HUES64 (cell line): ENCODE measurements around the gene SND1.
"Not testable (repeated sequence)": the region's sequence is repeated elsewhere in the genome, so short reads cannot be mapped to it uniquely, and the experiment has no call there.

Source experiments
- H3K27ac ChIP-seq: 2 replicates; pipeline ENCODE4 v1.7.0; 2013; ENCODE audit warnings: low read depth, low read length, inconsistent platforms
- H3K27me3 ChIP-seq: 2 replicates; pipeline ENCODE4 v1.6.1; 2013; ENCODE audit warnings: mild to moderate bottlenecking, low read length; ENCODE audit not compliant: insufficient read depth
- H3K36me3 ChIP-seq: 2 replicates; pipeline ENCODE4 v1.6.1; 2013; ENCODE audit warnings: mild to moderate bottlenecking, low read length; ENCODE audit not compliant: insufficient read depth
- H3K4me1 ChIP-seq: 2 replicates; pipeline ENCODE4 v1.6.1; 2013; ENCODE audit warnings: mild to moderate bottlenecking, low read length, moderate library complexity; ENCODE audit not compliant: insufficient read depth
- H3K4me3 ChIP-seq: 2 replicates; pipeline ENCODE4 v1.5.1; 2013; ENCODE audit warnings: mild to moderate bottlenecking, low read length, moderate library complexity
- H3K9ac ChIP-seq: 2 replicates; pipeline ENCODE4 v1.6.1; 2013; ENCODE audit warnings: mild to moderate bottlenecking, low read depth, low read length
- H3K9me3 ChIP-seq: 2 replicates; pipeline ENCODE4 v1.6.1; 2013; ENCODE audit warnings: low read depth, low read length; ENCODE audit not compliant: insufficient read depth
- WGBS: fragments of 150-250, 120-280 bp; methylation state at CpG from one replicate; pipeline ENCODE4 v1.1.7; 2013; ENCODE audit warnings: missing lambda C conversion rate; 5-methylcytosine and 5-hydroxymethylcytosine counted together

Gene SND1

GRCh38 chr7:127902753-127903152 lies 250.8 kb downstream of the SND1 start:
- H3K36me3 ChIP-seq, H3K27ac ChIP-seq, H3K9me3 ChIP-seq, H3K9ac ChIP-seq, H3K4me3 ChIP-seq, H3K27me3 ChIP-seq: not testable (repeated sequence)
- WGBS, result 93% methylated on average over 6 of the region's 6 CpGs
- peaks cover 78% of the 10 kb centered on the region for H3K4me1 ChIP-seq

- 61% methylated on average over 4 of the region's 4 CpGs for WGBS
- peaks cover 4% of the 10 kb centered on the region; the same call in 1 of the 2 replicates for H3K36me3 ChIP-seq
- H3K4me3 ChIP-seq, result no peak overlapping the region
- peak overlapping the region; percentile 16; the same call in 1 of the 2 replicates for H3K27ac ChIP-seq
- H3K27me3 ChIP-seq, result no peaks in the 10 kb centered on the region
- no peak overlapping the region for H3K9ac ChIP-seq
- H3K9me3 ChIP-seq, result no peaks in the 10 kb centered on the region
- H3K4me1 ChIP-seq, result peaks cover 65% of the 10 kb centered on the region
Observed at GRCh38 chr7:127903892-127904669, 252.1 kb downstream of the SND1 start.

- Histone ChIP-seq H3K4me3 (no peak overlapping the region), H3K4me1 (peaks cover 59% of the 10 kb centered on the region), H3K27ac (peak overlapping the region; percentile 16; the same call in 1 of the 2 replicates), H3K9me3 (no peaks in the 10 kb centered on the region), H3K36me3 (peaks cover 4% of the 10 kb centered on the region; the same call in 1 of the 2 replicates), H3K27me3 (no peaks in the 10 kb centered on the region), H3K9ac (no peak overlapping the region)
- 45% methylated on average over 5 of the region's 6 CpGs for WGBS
Observed at GRCh38 chr7:127904670-127904985, 252.6 kb downstream of the SND1 start.

GRCh38 chr7:127905021-127905420 lies 253.0 kb downstream of the SND1 start:
- Histone ChIP-seq H3K4me3 (no peak overlapping the region), H3K27ac (no peak overlapping the region), H3K9me3 (no peaks in the 10 kb centered on the region), H3K36me3 (peaks cover 4% of the 10 kb centered on the region; the same call in 1 of the 2 replicates), H3K4me1 (peaks cover 55% of the 10 kb centered on the region), H3K9ac (no peak overlapping the region), H3K27me3 (no peaks in the 10 kb centered on the region)

- Histone ChIP-seq H3K4me3 (no peak overlapping the region), H3K9me3 (no peaks in the 10 kb centered on the region), H3K27ac (no peak overlapping the region), H3K36me3 (peaks cover 4% of the 10 kb centered on the region; the same call in 1 of the 2 replicates), H3K4me1 (peaks cover 48% of the 10 kb centered on the region), H3K27me3 (no peaks in the 10 kb centered on the region), H3K9ac (no peak overlapping the region)
- 93% methylated on average over 2 of the region's 2 CpGs for WGBS
Observed at GRCh38 chr7:127905491-127906330, 253.7 kb downstream of the SND1 start.

- Histone ChIP-seq H3K4me1 (peaks cover 33% of the 10 kb centered on the region), H3K36me3 (peaks cover 4% of the 10 kb centered on the region; the same call in 1 of the 2 replicates), H3K4me3 (no peak overlapping the region), H3K9ac (no peak overlapping the region), H3K27ac (no peak overlapping the region), H3K27me3 (no peaks in the 10 kb centered on the region), H3K9me3 (no peaks in the 10 kb centered on the region)
- WGBS, result 90% methylated on average over 6 of the region's 6 CpGs
Observed at GRCh38 chr7:127907110-127908040, 255.4 kb downstream of the SND1 start.

GRCh38 chr7:127908430-127909258 lies 256.6 kb downstream of the SND1 start:
- 93% methylated on average over 2 of the region's 4 CpGs for WGBS
- H3K36me3 ChIP-seq, result peaks cover 4% of the 10 kb centered on the region; the same call in 1 of the 2 replicates
- no peaks in the 10 kb centered on the region for H3K27me3 ChIP-seq
- no peak overlapping the region for H3K27ac ChIP-seq
- H3K9me3 ChIP-seq, result no peaks in the 10 kb centered on the region
- H3K9ac ChIP-seq, result no peak overlapping the region
- no peak overlapping the region for H3K4me3 ChIP-seq
- H3K4me1 ChIP-seq, result peaks cover 38% of the 10 kb centered on the region

- 95% methylated on average over 3 of the region's 3 CpGs for WGBS
- no peak overlapping the region for H3K9ac ChIP-seq
- no peaks in the 10 kb centered on the region for H3K27me3 ChIP-seq
- no peaks in the 10 kb centered on the region for H3K9me3 ChIP-seq
- peaks cover 4% of the 10 kb centered on the region; the same call in 1 of the 2 replicates for H3K36me3 ChIP-seq
- H3K27ac ChIP-seq, result no peak overlapping the region
- H3K4me3 ChIP-seq, result no peak overlapping the region
- peaks cover 29% of the 10 kb centered on the region for H3K4me1 ChIP-seq
Observed at GRCh38 chr7:127909424-127910152, 257.6 kb downstream of the SND1 start.

- Histone ChIP-seq H3K27me3 (no peaks in the 10 kb centered on the region), H3K9me3 (no peaks in the 10 kb centered on the region), H3K4me3 (no peak overlapping the region), H3K36me3 (no peaks in the 10 kb centered on the region), H3K27ac (no peak overlapping the region), H3K4me1 (peaks cover 18% of the 10 kb centered on the region), H3K9ac (no peak overlapping the region)
- WGBS, result 94% methylated on average over 3 of the region's 3 CpGs
Observed at GRCh38 chr7:127910670-127911069, 258.7 kb downstream of the SND1 start.
